CD14-positive monocyte (primary cell): ENCODE results near the gene ITGB3. TPM values are rescaled to one million over a fixed set of nuclear protein-coding genes. Genes with fewer than 3 reads are reported as not detected.

Source experiments
- DNase-seq, 3 donors: peaks; one replicate each; pipeline ENCODE4 v3.0.0-alpha.2; 2011 to 2022
- H2AFZ ChIP-seq: 2 replicates; pipeline ENCODE4 v1.6.0; 2012; ENCODE audit warnings: mild to moderate bottlenecking, low read depth, low read length, inconsistent platforms; ENCODE audit not compliant: insufficient read depth, poor library complexity, severe bottlenecking
- H3K27ac ChIP-seq, 2 donors: 1 replicate in 1 of 2; 2 replicates in 1 of 2; pipeline ENCODE4 v1.5.1; 2012 to 2013; ENCODE audit warnings: low read length in 2 of 2, control low read depth in 1 of 2, inconsistent platforms in 1 of 2, low read depth in 1 of 2, mild to moderate bottlenecking in 1 of 2
- H3K27me3 ChIP-seq, 2 donors: one replicate each; pipeline versions ENCODE4 v1.6.0 to v1.6.1; 2011 to 2013; ENCODE audit warnings: low read length in 2 of 2; ENCODE audit not compliant: control insufficient read depth in 2 of 2, insufficient read depth in 2 of 2
- H3K36me3 ChIP-seq, 2 donors: replicated peaks in 1 of 2; 1 replicate in 1 of 2; 2 replicates in 1 of 2; pipeline versions ENCODE4 v1.5.1 to v1.6.1; 2012 to 2013; ENCODE audit warnings: low read length in 2 of 2, control low read depth in 1 of 2, inconsistent platforms in 1 of 2, mild to moderate bottlenecking in 1 of 2; ENCODE audit not compliant: insufficient read depth in 2 of 2, control insufficient read depth in 1 of 2
- H3K4me1 ChIP-seq, 2 donors: 1 replicate in 1 of 2; 2 replicates in 1 of 2; pipeline versions ENCODE4 v1.5.1 to v1.6.1; 2012 to 2013; ENCODE audit warnings: low read length in 2 of 2, control low read depth in 1 of 2, inconsistent platforms in 1 of 2, mild to moderate bottlenecking in 1 of 2, moderate library complexity in 1 of 2; ENCODE audit not compliant: insufficient read depth in 2 of 2, control insufficient read depth in 1 of 2
- H3K4me2 ChIP-seq: replicated peaks from 2 replicates; pipeline ENCODE3; 2012; ENCODE audit warnings: low read length, moderate library complexity, mild to moderate bottlenecking; ENCODE audit not compliant: poor library complexity, severe bottlenecking; ENCODE audit errors: extremely low read depth
- H3K4me3 ChIP-seq, 3 experiments: fragments of 200-600 bp in 1 of 3; sonication (generic) in 1 of 3; replicated peaks in 1 of 3; 1 replicate in 2 of 3; 2 replicates in 1 of 3; pipeline ENCODE4 v1.5.1; 2011 to 2013; ENCODE audit warnings: low read length in 3 of 3, mild to moderate bottlenecking in 3 of 3, control low read depth in 2 of 3, low read depth in 2 of 3, inconsistent platforms in 1 of 3, moderate library complexity in 1 of 3
- H3K79me2 ChIP-seq: 2 replicates; pipeline ENCODE4 v1.6.0; 2012; ENCODE audit warnings: mild to moderate bottlenecking, control low read depth, inconsistent platforms, low read length, moderate library complexity; ENCODE audit not compliant: insufficient read depth
- H3K9ac ChIP-seq: 2 replicates; pipeline ENCODE4 v1.6.0; 2017; ENCODE audit warnings: low read length, mild to moderate bottlenecking; ENCODE audit not compliant: insufficient read depth, poor library complexity, severe bottlenecking
- H3K9me3 ChIP-seq, 2 donors: replicated peaks in 1 of 2; 1 replicate in 1 of 2; 2 replicates in 1 of 2; pipeline versions ENCODE4 v1.5.1 to v1.6.1; 2012 to 2013; ENCODE audit warnings: low read length in 2 of 2, control low read depth in 1 of 2; ENCODE audit not compliant: control insufficient read depth in 1 of 2, insufficient read depth in 1 of 2
- H4K20me1 ChIP-seq: 2 replicates; pipeline ENCODE4 v1.6.0; 2012; ENCODE audit warnings: mild to moderate bottlenecking, low read length, control low read depth, moderate library complexity; ENCODE audit not compliant: insufficient read depth
- H3K27ac Mint-ChIP-seq, 7 donors: one replicate each; pipeline ENCODE4 v1.8.0; 2020; ENCODE audit warnings: mild to moderate bottlenecking in 7 of 7, mixed read lengths in 7 of 7, moderate library complexity in 6 of 7, inconsistent platforms in 2 of 7
- H3K27me3 Mint-ChIP-seq, 3 donors: one replicate each; pipeline ENCODE4 v1.8.0; 2021 to 2022; ENCODE audit warnings: low read depth in 3 of 3, mild to moderate bottlenecking in 3 of 3, mixed read lengths in 3 of 3, moderate library complexity in 3 of 3, inconsistent platforms in 1 of 3
- H3K36me3 Mint-ChIP-seq, 2 donors: one replicate each; pipeline ENCODE4 v1.8.0; 2020; ENCODE audit warnings: mixed read lengths in 2 of 2, inconsistent platforms in 1 of 2, mild to moderate bottlenecking in 1 of 2
- H3K4me1 Mint-ChIP-seq: one replicate; pipeline ENCODE4 v1.8.0; 2020; ENCODE audit warnings: mild to moderate bottlenecking, mixed read lengths
- H3K4me3 Mint-ChIP-seq, 2 donors: one replicate each; pipeline ENCODE4 v1.8.0; 2020; ENCODE audit warnings: mild to moderate bottlenecking in 2 of 2, mixed read lengths in 2 of 2, moderate library complexity in 1 of 2
- H3K9me3 Mint-ChIP-seq, 7 donors: one replicate each; pipeline ENCODE4 v1.8.0; 2020 to 2022; ENCODE audit warnings: mixed read lengths in 7 of 7, mild to moderate bottlenecking in 6 of 7, moderate library complexity in 6 of 7, inconsistent platforms in 2 of 7
- CTCF ChIP-seq: fragments of 200-600 bp; IDR thresholded peaks from one replicate; pipeline ENCODE4 v1.8.0; 2022; ENCODE audit warnings: antibody characterized with exemption, mild to moderate bottlenecking
- WGBS: methylation state at CpG from one replicate; pipeline ENCODE4 v1.1.5; 2013; ENCODE audit warnings: missing lambda C conversion rate; ENCODE audit not compliant: insufficient coverage; 5-methylcytosine and 5-hydroxymethylcytosine counted together
- intact Hi-C, 2 donors: fragments of 100-400 bp; cut with micrococcal nuclease; formaldehyde crosslinking; loops; one replicate each; pipeline versions ENCODE4 v1.15.0 to v1.15.1; 2023
- polyA plus RNA-seq, 3 donors: library from polyadenylated mRNA; depleted of rRNA in 1 of 3; unstranded in 2 of 3; stranded (reverse) in 1 of 3; fragments of 300-500 nt in 2 of 3; fragments of >200 nt in 1 of 3; fragmentation: Illumina TruSeq in 2 of 3; gene quantifications; 1 replicate in 2 of 3; 2 replicates in 1 of 3; pipeline ENCODE4 v1.2.3, GENCODE V29; 2012 to 2021

ITGB3 gene
- polyA plus RNA-seq, 3 donors = 0.01 to 1.6 (median 1.3) TPM

- H3K4me1 Mint-ChIP-seq = peaks cover 11% of the 10 kb centered on the region
- Histone ChIP-seq H3K9me3 (no peaks in the 10 kb centered on the region), H2AFZ (no peak overlapping the region), H3K4me3 (no peak overlapping the region), H3K36me3 (no peaks in the 10 kb centered on the region), H3K4me1 (no peaks in the 10 kb centered on the region), H3K9ac (no peak overlapping the region), H3K27me3 (no peaks in the 10 kb centered on the region), H4K20me1 (no peaks in the 10 kb centered on the region), H3K79me2 (no peaks in the 10 kb centered on the region), H3K4me2 (no peak overlapping the region), H3K27ac (no peak overlapping the region)
- 100% methylated on average over 3 of the region's 5 CpGs for WGBS
- DNase-seq = no peak
- no peak overlapping the region for H3K27ac Mint-ChIP-seq
- no peaks in the 10 kb centered on the region for H3K36me3 Mint-ChIP-seq
- no peaks in the 10 kb centered on the region for H3K9me3 Mint-ChIP-seq
- H3K27me3 Mint-ChIP-seq = peaks cover 1 to 3% (median 2%) of the 10 kb centered on the region in 3 donors
- H3K4me3 Mint-ChIP-seq = no peak overlapping the region
- intact Hi-C loops = loop anchor here in 1 of 2 donors (10.0 kb wide), 1 partner anchor 46 kb away; no protein-coding TSS in a partner anchor
- no peak for TF ChIP-seq CTCF
Observed at GRCh38 chr17:47290870-47291241, 37.2 kb downstream of the ITGB3 start.

DNA sequence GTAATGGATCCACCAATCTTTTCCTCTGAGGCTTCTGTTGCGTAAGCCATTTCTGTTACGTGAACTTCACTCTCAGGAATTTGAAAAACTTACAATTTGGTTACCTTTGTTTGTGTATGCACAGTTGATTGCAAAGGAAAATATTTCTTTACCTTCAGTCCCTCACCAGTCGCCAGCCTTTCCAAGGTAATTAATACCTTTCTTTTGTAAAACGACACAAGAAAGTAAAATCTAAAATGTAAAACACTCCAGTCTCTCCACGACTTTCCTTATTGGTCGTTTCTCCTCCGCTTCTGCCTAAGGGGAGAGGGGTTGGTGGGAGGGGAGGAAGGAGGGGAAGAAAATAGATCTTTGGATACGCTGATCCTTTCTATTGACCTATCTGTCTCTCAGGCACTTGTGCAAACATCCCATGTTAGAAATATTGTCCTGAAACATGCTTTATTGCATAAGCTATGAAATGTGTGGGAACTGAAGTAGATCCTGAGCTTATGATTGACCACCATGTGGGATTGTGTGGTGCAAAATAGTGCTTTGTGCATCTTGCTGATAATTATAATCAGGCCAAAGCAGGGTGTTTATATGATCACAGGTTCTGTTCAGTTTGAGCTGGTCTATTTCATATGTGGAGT is 37.7 kb downstream of the ITGB3 start:
- Mint-ChIP-seq H3K4me1 (peaks cover 7% of the 10 kb centered on the region), H3K27ac (no peak overlapping the region), H3K4me3 (no peak overlapping the region), H3K27me3 (peaks cover 0 to 2% (median 1%) of the 10 kb centered on the region in 3 donors), H3K36me3 (no peaks in the 10 kb centered on the region), H3K9me3 (no peaks in the 10 kb centered on the region)
- Histone ChIP-seq H3K4me2 (no peak overlapping the region), H3K79me2 (no peaks in the 10 kb centered on the region), H2AFZ (no peak overlapping the region), H3K4me1 (no peaks in the 10 kb centered on the region), H3K36me3 (no peaks in the 10 kb centered on the region), H3K27me3 (no peaks in the 10 kb centered on the region), H4K20me1 (no peaks in the 10 kb centered on the region), H3K4me3 (no peak overlapping the region), H3K27ac (no peak overlapping the region), H3K9ac (no peak overlapping the region), H3K9me3 (no peaks in the 10 kb centered on the region)
- TF ChIP-seq CTCF = no peak
- no CpG with 5 or more reads among the region's 8 CpGs for WGBS
- intact Hi-C loops = loop anchor here in 1 of 2 donors (10.0 kb wide), 1 partner anchor 47 kb away; no protein-coding TSS in a partner anchor
- no peak for DNase-seq
